HG03571 (cell line): ENCODE measurements around the gene ZNF444.

Experiments
- ATAC-seq: cut with Tn5 transposase; IDR thresholded peaks from one replicate; pipeline ENCODE4 v1.9.1; 2021; ENCODE audit not compliant: unreplicated experiment

The ZNF444 gene

GRCh38 chr19:56121180-56122167, 19.6 kb upstream of the ZNF444 start, which contains the start of gene ZNF787:
Gene ZNF787 (minus strand): TSS chr19:56121295. CDS start chr19:56103217, 18,078 bp downstream.
- ATAC-seq, result peak; percentile 78

GRCh38 chr19:56123266-56123891, 17.7 kb upstream of the ZNF444 start:
- no peak for ATAC-seq

GRCh38 chr19:56124578-56124977, 16.5 kb upstream of the ZNF444 start:
- no peak for ATAC-seq

- ATAC-seq, result no peak
These were observed 15.1 kb upstream of the ZNF444 start for GRCh38 chr19:56125806-56126590.

- ATAC-seq, result no peak
These were observed 13.9 kb upstream of the ZNF444 start for GRCh38 chr19:56126983-56127780.

- ATAC-seq, result no peak
These were observed 11.1 kb upstream of the ZNF444 start for GRCh38 chr19:56130006-56130405.

GRCh38 chr19:56131651-56132050, 9.4 kb upstream of the ZNF444 start:
- ATAC-seq, result no peak

- ATAC-seq, result no peak
These were observed 8.7 kb upstream of the ZNF444 start for GRCh38 chr19:56132316-56132822.

- ATAC-seq, result peak; percentile 75
These were observed 7.0 kb upstream of the ZNF444 start for GRCh38 chr19:56133858-56134653.

GRCh38 chr19:56134654-56134921, 6.5 kb upstream of the ZNF444 start:
- ATAC-seq, result no peak

- ATAC-seq, result no peak
These were observed 4.7 kb upstream of the ZNF444 start for GRCh38 chr19:56136362-56136761.

GRCh38 chr19:56137405-56137804, 3.7 kb upstream of the ZNF444 start:
- no peak for ATAC-seq

GRCh38 chr19:56138069-56138468, 3.0 kb upstream of the ZNF444 start:
- no peak for ATAC-seq

GRCh38 chr19:56139847-56140582, 1.1 kb upstream of the ZNF444 start:
- no peak for ATAC-seq

GRCh38 chr19:56141417-56141993, 418 bp downstream of the ZNF444 start:
- ATAC-seq, result no peak

GRCh38 chr19:56142087-56142787, 1.1 kb downstream of the ZNF444 start:
- no peak for ATAC-seq

GRCh38 chr19:56142897-56143434, 1.9 kb downstream of the ZNF444 start:
- ATAC-seq, result no peak

GRCh38 chr19:56144376-56144775, 3.3 kb downstream of the ZNF444 start:
- no peak for ATAC-seq
